NCI-H1436 (cell line): ENCODE results near the gene KIF5C.
A peak's percentile ranks its signal among the peaks of the same experiment; 100 is the strongest.
"Not testable (repeated sequence)": the region's sequence is repeated elsewhere in the genome, so short reads cannot be mapped to it uniquely, and the experiment has no call there.

ENCODE experiments used
- DNase-seq: peaks from one replicate; lab custom pipeline; 2025; lab: John Stamatoyannopoulos, UW

KIF5C gene

GRCh38 chr2:148965623-148966437, 90.8 kb downstream of the KIF5C start:
- DNase-seq: peak; percentile 74

- no peak for DNase-seq
Measured at GRCh38 chr2:148966438-148966758, 91.4 kb downstream of the KIF5C start.

GRCh38 chr2:148967056-148967455, 92.0 kb downstream of the KIF5C start:
- no peak for DNase-seq

- no peak for DNase-seq
Measured at GRCh38 chr2:148967578-148967977, 92.6 kb downstream of the KIF5C start.

- no peak for DNase-seq
Measured at GRCh38 chr2:148968301-148968700, 93.3 kb downstream of the KIF5C start.

- peak; percentile 10 for DNase-seq
Measured at GRCh38 chr2:148968776-148969319, 93.8 kb downstream of the KIF5C start.

GRCh38 chr2:148969659-148970061, 94.6 kb downstream of the KIF5C start:
- DNase-seq: no peak

GRCh38 chr2:148970385-148970784, 95.4 kb downstream of the KIF5C start:
- DNase-seq: no peak

- DNase-seq: no peak
Measured at GRCh38 chr2:148971547-148971946, 96.5 kb downstream of the KIF5C start.

- no peak for DNase-seq
Measured at GRCh38 chr2:148974095-148974494, 99.1 kb downstream of the KIF5C start.

GRCh38 chr2:148978026-148978685, 103.1 kb downstream of the KIF5C start:
- no peak for DNase-seq

- no peak for DNase-seq
Measured at GRCh38 chr2:148978706-148979105, 103.7 kb downstream of the KIF5C start.

GRCh38 chr2:148979164-148979918, 104.3 kb downstream of the KIF5C start:
- no peak for DNase-seq

- no peak for DNase-seq
Measured at GRCh38 chr2:148979919-148980277, 104.9 kb downstream of the KIF5C start.

GRCh38 chr2:148980496-148980895, 105.5 kb downstream of the KIF5C start:
- not testable (repeated sequence) for DNase-seq

- DNase-seq: no peak
Measured at GRCh38 chr2:148981324-148981723, 106.3 kb downstream of the KIF5C start.

- DNase-seq: no peak
Measured at GRCh38 chr2:148981781-148982180, 106.8 kb downstream of the KIF5C start.

- DNase-seq: no peak
Measured at GRCh38 chr2:148982282-148982681, 107.3 kb downstream of the KIF5C start.

- DNase-seq: no peak
Measured at GRCh38 chr2:148983896-148984295, 108.9 kb downstream of the KIF5C start.

GRCh38 chr2:148984449-148984848, 109.4 kb downstream of the KIF5C start:
- DNase-seq: no peak

- no peak for DNase-seq
Measured at GRCh38 chr2:148987286-148987685, 112.3 kb downstream of the KIF5C start.

- DNase-seq: no peak
Measured at GRCh38 chr2:148988337-148988736, 113.3 kb downstream of the KIF5C start.
